H1 (cell line): ENCODE results near the gene DYSF. TPM values are rescaled to one million over a fixed set of nuclear protein-coding genes. Genes with fewer than 3 reads are reported as not detected.

Experiments
- CTCF ChIA-PET: fragments of 300-600 bp; sonication (Branson Sonifier 250); formaldehyde crosslinking; loops from one replicate; lab custom pipeline; 2021; ENCODE audit not compliant: partially characterized antibody; lab: Charles Lee
- POLR2A ChIA-PET: fragments of 300-600 bp; sonication (Branson Sonifier 250); formaldehyde crosslinking; loops from one replicate; lab custom pipeline; 2021; ENCODE audit warnings: inconsistent platforms; ENCODE audit not compliant: partially characterized antibody; lab: Charles Lee
- DNase-seq, 2 experiments: peaks; one replicate each; pipeline versions ENCODE4 v3.0.0 to v3.0.0-alpha.2; 2010 to 2022; ENCODE audit warnings: low spot score in 2 of 2, low read depth in 1 of 2, mixed read lengths in 1 of 2
- FAIRE-seq: peaks from 2 replicates; lab custom pipeline; 2011; peaks lifted over from hg19 to GRCh38; lab: Jason Lieb, UNC
- H2AFZ ChIP-seq: 2 replicates; pipeline ENCODE4 v1.8.1; 2012; ENCODE audit warnings: low read length, inconsistent platforms
- H2AK5ac ChIP-seq: 2 replicates; pipeline ENCODE4 v1.6.1; 2013; ENCODE audit warnings: low read depth, low read length
- H2BK120ac ChIP-seq: replicated peaks from 2 replicates; pipeline ENCODE3; 2013; ENCODE audit warnings: low read depth, low read length, inconsistent platforms
- H2BK12ac ChIP-seq: 2 replicates; pipeline ENCODE4 v1.6.1; 2013; ENCODE audit warnings: low read depth, low read length
- H2BK15ac ChIP-seq: 2 replicates; pipeline ENCODE4 v1.6.1; 2013; ENCODE audit warnings: low read length
- H2BK20ac ChIP-seq: 2 replicates; pipeline ENCODE4 v1.6.1; 2013; ENCODE audit warnings: low read length
- H2BK5ac ChIP-seq: 2 replicates; pipeline ENCODE4 v1.6.1; 2013; ENCODE audit warnings: low read depth, low read length
- H3K14ac ChIP-seq: 2 replicates; pipeline ENCODE4 v1.6.1; 2013; ENCODE audit warnings: inconsistent platforms; ENCODE audit not compliant: insufficient read length
- H3K18ac ChIP-seq: 2 replicates; pipeline ENCODE4 v1.6.1; 2013; ENCODE audit warnings: low read length; ENCODE audit errors: extremely low read depth
- H3K23ac ChIP-seq: 2 replicates; pipeline ENCODE4 v1.6.1; 2013; ENCODE audit warnings: inconsistent platforms; ENCODE audit not compliant: insufficient read length
- H3K23me2 ChIP-seq: 2 replicates; pipeline ENCODE4 v1.6.1; 2013; ENCODE audit warnings: low read depth, low read length
- H3K27ac ChIP-seq: 2 replicates; pipeline ENCODE4 v1.6.1; 2011; ENCODE audit warnings: low read depth, low read length, inconsistent platforms
- H3K27me3 ChIP-seq, 4 experiments: replicated peaks in 1 of 4; 1 replicate in 1 of 4; 2 replicates in 3 of 4; pipeline versions ENCODE4 v1.6.1 to v1.8.1; 2011 to 2013; ENCODE audit warnings: low read length in 3 of 4, mild to moderate bottlenecking in 3 of 4, inconsistent platforms in 2 of 4, mixed read lengths in 2 of 4, moderate library complexity in 1 of 4; ENCODE audit not compliant: control insufficient read depth in 3 of 4, insufficient read depth in 3 of 4; ENCODE audit errors: extremely low read depth in 1 of 4
- H3K36me3 ChIP-seq, 4 experiments: 2 replicates each; pipeline versions ENCODE4 v1.6.1 to v1.8.1; 2011 to 2013; ENCODE audit warnings: mild to moderate bottlenecking in 4 of 4, low read length in 3 of 4, moderate library complexity in 2 of 4, control low read depth in 1 of 4, inconsistent platforms in 1 of 4; ENCODE audit not compliant: insufficient read depth in 4 of 4, control insufficient read depth in 2 of 4
- H3K4ac ChIP-seq: replicated peaks from 2 replicates; pipeline ENCODE3; 2013; ENCODE audit warnings: low read length, low read depth, mixed read lengths, inconsistent platforms; ENCODE audit not compliant: insufficient read length
- H3K4me1 ChIP-seq, 4 experiments: replicated peaks in 1 of 4; 1 replicate in 1 of 4; 2 replicates in 3 of 4; pipeline versions ENCODE4 v1.6.1 to v1.8.1; 2011 to 2013; ENCODE audit warnings: low read length in 3 of 4, inconsistent platforms in 2 of 4, mixed read lengths in 1 of 4; ENCODE audit not compliant: insufficient read depth in 4 of 4, control insufficient read depth in 3 of 4
- H3K4me2 ChIP-seq, 2 experiments: 2 replicates each; pipeline versions ENCODE4 v1.6.1 to v1.8.1; 2011 to 2013; ENCODE audit warnings: low read depth in 2 of 2, low read length in 2 of 2, control low read depth in 1 of 2, inconsistent platforms in 1 of 2, mild to moderate bottlenecking in 1 of 2; ENCODE audit not compliant: insufficient read depth in 1 of 2
- H3K4me3 ChIP-seq, 4 experiments: fragments of 200-600, 300-600 bp in 1 of 4; sonication (generic), shearing (Covaris generic), sonication (Bioruptor Twin) in 1 of 4; 2 replicates each; pipeline versions ENCODE4 v1.5.1 to v1.8.1; 2011 to 2016; ENCODE audit warnings: low read length in 4 of 4, low read depth in 3 of 4, control low read depth in 2 of 4, inconsistent platforms in 2 of 4, mild to moderate bottlenecking in 2 of 4, mixed read lengths in 1 of 4, moderate library complexity in 1 of 4; ENCODE audit not compliant: insufficient read depth in 2 of 4; ENCODE audit errors: extremely low read depth in 1 of 4
- H3K56ac ChIP-seq: replicated peaks from 2 replicates; pipeline ENCODE3; 2013; ENCODE audit warnings: low read depth, mild to moderate bottlenecking, mixed read lengths, low read length, inconsistent platforms; ENCODE audit not compliant: insufficient read length
- H3K79me1 ChIP-seq: 2 replicates; pipeline ENCODE4 v1.6.1; 2013; ENCODE audit warnings: low read depth, low read length, control low read depth
- H3K79me2 ChIP-seq, 2 experiments: 2 replicates each; pipeline versions ENCODE4 v1.6.1 to v1.8.1; 2012 to 2013; ENCODE audit warnings: low read length in 2 of 2, mild to moderate bottlenecking in 2 of 2, inconsistent platforms in 1 of 2; ENCODE audit not compliant: insufficient read depth in 2 of 2, control insufficient read depth in 1 of 2
- H3K9ac ChIP-seq, 4 experiments: replicated peaks in 1 of 4; 1 replicate in 1 of 4; 2 replicates in 3 of 4; pipeline versions ENCODE4 v1.6.1 to v1.8.1; 2011 to 2013; ENCODE audit warnings: low read depth in 3 of 4, low read length in 3 of 4, control low read depth in 2 of 4, mild to moderate bottlenecking in 2 of 4, moderate library complexity in 2 of 4, inconsistent platforms in 1 of 4; ENCODE audit errors: extremely low read depth in 1 of 4
- H3K9me3 ChIP-seq, 2 experiments: 2 replicates each; pipeline versions ENCODE4 v1.6.1 to v1.8.1; 2012 to 2013; ENCODE audit warnings: mild to moderate bottlenecking in 2 of 2, moderate library complexity in 2 of 2, control low read depth in 1 of 2, inconsistent platforms in 1 of 2, low read depth in 1 of 2, low read length in 1 of 2, mixed read lengths in 1 of 2; ENCODE audit not compliant: insufficient read depth in 2 of 2
- H4K20me1 ChIP-seq, 2 experiments: replicated peaks in 1 of 2; 2 replicates each; pipeline versions ENCODE3 to v1.8.1; 2011 to 2013; ENCODE audit warnings: inconsistent platforms in 2 of 2, low read length in 2 of 2, mild to moderate bottlenecking in 1 of 2; ENCODE audit not compliant: insufficient read depth in 2 of 2, control insufficient read depth in 1 of 2
- H4K5ac ChIP-seq: 2 replicates; pipeline ENCODE4 v1.6.1; 2013; ENCODE audit warnings: low read length, low read depth, mixed read lengths, inconsistent platforms; ENCODE audit not compliant: insufficient read length
- H4K8ac ChIP-seq: 2 replicates; pipeline ENCODE4 v1.8.0; 2013; ENCODE audit warnings: mild to moderate bottlenecking, moderate library complexity, low read length, inconsistent platforms; ENCODE audit not compliant: insufficient read depth; ENCODE audit errors: extremely low read depth
- H4K91ac ChIP-seq: replicated peaks from 2 replicates; pipeline ENCODE3; 2013; ENCODE audit warnings: low read length, mixed read lengths, inconsistent platforms; ENCODE audit not compliant: insufficient read length
- CEBPB ChIP-seq: IDR thresholded peaks from 2 replicates; pipeline ENCODE4 v1.6.1; 2012; ENCODE audit warnings: low read depth, low read length
- CHD1 ChIP-seq: IDR thresholded peaks from 2 replicates; pipeline ENCODE4 v1.6.1; 2012; ENCODE audit warnings: low read depth, low read length, improper control_type of control experiment
- EP300 ChIP-seq, 2 experiments: IDR thresholded peaks; 1 replicate in 1 of 2; 2 replicates in 1 of 2; pipeline ENCODE4 v1.6.1; 2011 to 2012; ENCODE audit warnings: low read depth in 2 of 2, low read length in 2 of 2, mild to moderate bottlenecking in 2 of 2, borderline replicate concordance in 1 of 2, inconsistent platforms in 1 of 2, moderate library complexity in 1 of 2
- EZH2 ChIP-seq: fragments of 200-600 bp; sonication (generic); IDR thresholded peaks from 2 replicates; pipeline ENCODE4 v1.7.1; 2012; ENCODE audit warnings: low read depth, mild to moderate bottlenecking, moderate library complexity, low read length, inconsistent platforms; ENCODE audit not compliant: severe bottlenecking
- GTF2F1 ChIP-seq: IDR thresholded peaks from 2 replicates; pipeline ENCODE4 v1.6.1; 2012; ENCODE audit warnings: low read depth, low read length, improper control_type of control experiment, borderline replicate concordance
- JUN ChIP-seq: IDR thresholded peaks from 2 replicates; pipeline ENCODE4 v1.6.1; 2011; ENCODE audit warnings: low read depth, mild to moderate bottlenecking, improper control_type of control experiment, low read length
- RBBP5 ChIP-seq: IDR thresholded peaks from 2 replicates; pipeline ENCODE4 v1.7.1; 2012; ENCODE audit warnings: low read depth, mild to moderate bottlenecking, inconsistent platforms, low read length, moderate library complexity, borderline replicate concordance
- SIN3A ChIP-seq, 2 experiments: IDR thresholded peaks in 1 of 2; conservative IDR thresholded peaks in 1 of 2; 2 replicates each; pipeline ENCODE4 v1.6.1; 2011 to 2012; ENCODE audit warnings: low read length in 2 of 2, improper control_type of control experiment in 1 of 2, low read depth in 1 of 2, mild to moderate bottlenecking in 1 of 2
- SIRT6 ChIP-seq: IDR thresholded peaks from one replicate; pipeline ENCODE4 v1.7.1; 2012; ENCODE audit warnings: low read length, inconsistent platforms
- ZNF274 ChIP-seq: IDR thresholded peaks from 2 replicates; pipeline ENCODE4 v1.7.0; 2012; ENCODE audit warnings: low read length, borderline replicate concordance; ENCODE audit errors: extremely low read depth
- WGBS, 2 experiments: shearing (Covaris generic) in 1 of 2; methylation state at CpG; one replicate each; pipeline versions ENCODE4 v1.1.6 to v1.1.7; 2013 to 2015; ENCODE audit warnings: low lambda C conversion rate in 2 of 2, mixed read lengths in 2 of 2, inconsistent platforms in 1 of 2, low coverage in 1 of 2, missing lambda C conversion rate in 1 of 2; ENCODE audit not compliant: insufficient replicate concordance in 2 of 2, insufficient coverage in 1 of 2, insufficient read length in 1 of 2; ENCODE audit errors: extremely low coverage in 1 of 2, missing lambda C conversion rate in 1 of 2; 5-methylcytosine and 5-hydroxymethylcytosine counted together
- polyA plus RNA-seq, 7 experiments: library from polyadenylated mRNA; depleted of rRNA in 3 of 7; stranded (reverse) in 5 of 7; unstranded in 2 of 7; fragments of >200 nt in 5 of 7; fragments of 200-250 nt in 2 of 7; gene quantifications; 1 replicate in 5 of 7; 2 replicates in 1 of 7; 4 replicates in 1 of 7; pipeline versions ENCODE4 v1.2.1 to v1.2.3, GENCODE V29; 2011 to 2013; ENCODE audit warnings: missing spikeins in 2 of 7, mixed read lengths in 2 of 7
- total RNA-seq: library from RNA; stranded (reverse); fragmentation: NEBNext Ultra II Directional; extraction: Animal tissue kit (Norgen Biotek cat#: 25700); gene quantifications from 2 replicates; pipeline ENCODE4 v1.2.1, GENCODE V29; 2021
- TF ChIP-seq, protein P1 (sequence below): IDR thresholded peaks from 2 replicates; pipeline ENCODE4 v1.6.1; 2011; ENCODE audit warnings: low read length, improper control_type of control experiment

DYSF gene
- total and polyA plus RNA-seq, 2 of the 8 experiments (the other 6 are each of a cell fraction or from before 2014, with no cell fraction given), result 5.8 to 7.1 TPM

DNA sequence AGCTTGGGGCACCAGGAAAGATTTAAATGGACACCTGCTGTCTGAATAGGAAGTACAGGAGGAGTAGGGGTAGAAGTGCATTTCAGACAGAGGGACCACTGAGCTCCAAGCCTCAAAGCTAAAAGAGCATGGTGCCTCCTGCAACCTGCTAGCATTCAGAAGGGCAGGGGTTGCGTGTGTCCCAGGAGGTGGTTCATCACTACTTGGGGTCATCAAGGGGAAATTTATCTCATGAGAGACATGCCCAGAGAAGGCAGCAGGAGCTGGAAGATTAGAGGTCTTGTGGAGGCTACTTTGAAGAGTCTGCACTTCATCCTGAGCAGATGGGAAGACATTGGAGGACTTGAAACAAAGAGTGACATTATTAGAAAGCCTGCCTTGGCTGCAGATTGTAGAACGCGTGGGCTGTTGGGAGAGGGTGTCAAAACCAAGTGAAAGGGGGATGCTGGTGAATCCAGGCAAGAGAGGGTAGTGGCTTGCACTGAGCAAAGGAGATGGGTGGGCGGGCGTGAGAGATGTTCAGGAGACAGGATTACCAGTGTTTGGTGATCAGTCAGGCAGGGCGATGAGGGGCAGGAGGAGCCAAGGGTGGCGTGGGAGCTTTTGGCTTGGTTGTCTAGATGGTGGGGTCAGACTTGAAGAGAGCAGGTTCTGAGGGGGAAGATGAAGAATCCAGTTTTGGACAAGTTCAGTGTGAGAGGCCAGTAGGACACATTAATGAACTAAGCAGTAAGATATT, 154.0 kb downstream of the DYSF start:
- Histone ChIP-seq H3K9me3 (no peaks in the 10 kb centered on the region), H2AK5ac (no peak overlapping the region), H2BK5ac (no peak overlapping the region), H2BK15ac (no peak overlapping the region), H3K79me1 (no peaks in the 10 kb centered on the region), H4K8ac (no peak overlapping the region), H4K20me1 (no peaks in the 10 kb centered on the region), H2AFZ (no peak overlapping the region), H3K14ac (no peak overlapping the region), H3K18ac (no peak overlapping the region), H3K4me1 (peaks cover 0 to 12% (median 5%) of the 10 kb centered on the region in 4 experiments; a peak in 3 of 7 replicates), H3K36me3 (no peaks in the 10 kb centered on the region), H3K4me3 (no peak overlapping the region), H3K9ac (no peak overlapping the region), H4K91ac (no peak overlapping the region), H3K27ac (no peak overlapping the region), H3K4ac (no peak overlapping the region), H2BK20ac (no peak overlapping the region), H3K27me3 (no peaks in the 10 kb centered on the region), H3K23me2 (no peaks in the 10 kb centered on the region), H3K79me2 (no peaks in the 10 kb centered on the region), H2BK12ac (no peak overlapping the region), H3K23ac (no peak overlapping the region), H4K5ac (no peak overlapping the region), H3K56ac (no peak overlapping the region), H2BK120ac (no peak overlapping the region), H3K4me2 (no peak overlapping the region)
- WGBS, 2 experiments, result 86% methylated on average over 7 of the region's 7 CpGs; no CpG with 5 or more reads in 1 of the 2 experiments
- ChIA-PET CTCF (interaction anchor here (0.7 to 3.0 kb wide), 2 partner anchors 9 to 200 kb away, joined by 3 to 10 read pairs; no protein-coding TSS in a partner anchor), POLR2A (interaction anchor here (0.8 kb wide), 1 partner anchor 28 kb away, joined by 3 read pairs; no protein-coding TSS in a partner anchor)
- DNase-seq (peak in 1 of 2 experiments; percentile 32), FAIRE-seq (no peak)
- TF ChIP-seq CEBPB (no peak), ZNF274 (no peak), GTF2F1 (no peak), SIRT6 (no peak), CHD1 (no peak), SIN3A (conservative IDR thresholded peaks at IDR 0.05 in 1 of 2, IDR thresholded peaks at IDR 0.05 in 1 of 2; ENCODE audit: low read depth in 1 of 2, low read length in 2 of 2) (no peak), JUN (no peak), RBBP5 (no peak), EP300 (IDR thresholded peaks at IDR 0.05; ENCODE audit: borderline replicate concordance in 1 of 2, low read depth in 2 of 2, low read length in 2 of 2) (no peak), EZH2 (no peak)
- TF ChIP-seq, protein P1, sequence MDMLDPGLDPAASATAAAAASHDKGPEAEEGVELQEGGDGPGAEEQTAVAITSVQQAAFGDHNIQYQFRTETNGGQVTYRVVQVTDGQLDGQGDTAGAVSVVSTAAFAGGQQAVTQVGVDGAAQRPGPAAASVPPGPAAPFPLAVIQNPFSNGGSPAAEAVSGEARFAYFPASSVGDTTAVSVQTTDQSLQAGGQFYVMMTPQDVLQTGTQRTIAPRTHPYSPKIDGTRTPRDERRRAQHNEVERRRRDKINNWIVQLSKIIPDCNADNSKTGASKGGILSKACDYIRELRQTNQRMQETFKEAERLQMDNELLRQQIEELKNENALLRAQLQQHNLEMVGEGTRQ, result no peak
